NCI-H1694 treated with DMSO at 0.1 percent for 48 hours (cell line): ENCODE results near the gene NUTM2D.
"Not testable (repeated sequence)": the region's sequence is repeated elsewhere in the genome, so short reads cannot be mapped to it uniquely, and the experiment has no call there.

Experiments
- DNase-seq: peaks from one replicate; lab custom pipeline; 2025; lab: John Stamatoyannopoulos, UW

The NUTM2D gene

GRCh38 chr10:87357444-87357843 is at the start of gene NUTM2D:
Gene NUTM2D (plus strand): TSS chr10:87357744. CDS start chr10:87358266, 522 bp downstream.
- DNase-seq = not testable (repeated sequence)

- DNase-seq = not testable (repeated sequence)
Observed at GRCh38 chr10:87308702-87309101, 48.8 kb upstream of the NUTM2D start.

- not testable (repeated sequence) for DNase-seq
Observed at GRCh38 chr10:87309657-87310056, 47.9 kb upstream of the NUTM2D start.

GRCh38 chr10:87311521-87311920 is 46.0 kb upstream of the NUTM2D start:
- DNase-seq = not testable (repeated sequence)

GRCh38 chr10:87313649-87314359 is 43.7 kb upstream of the NUTM2D start:
- DNase-seq = not testable (repeated sequence)

GRCh38 chr10:87314360-87314973 is 43.1 kb upstream of the NUTM2D start:
- DNase-seq = not testable (repeated sequence)

- not testable (repeated sequence) for DNase-seq
Observed at GRCh38 chr10:87321505-87321904, 36.0 kb upstream of the NUTM2D start.

- not testable (repeated sequence) for DNase-seq
Observed at GRCh38 chr10:87324559-87324958, 33.0 kb upstream of the NUTM2D start.

GRCh38 chr10:87327958-87328357 is 29.6 kb upstream of the NUTM2D start:
- not testable (repeated sequence) for DNase-seq

- DNase-seq = not testable (repeated sequence)
Observed at GRCh38 chr10:87329131-87329530, 28.4 kb upstream of the NUTM2D start.

GRCh38 chr10:87332687-87333086 is 24.9 kb upstream of the NUTM2D start:
- DNase-seq = not testable (repeated sequence)

GRCh38 chr10:87340411-87340810 is 17.1 kb upstream of the NUTM2D start:
- DNase-seq = not testable (repeated sequence)

GRCh38 chr10:87341546-87342142 is 15.9 kb upstream of the NUTM2D start:
- DNase-seq = not testable (repeated sequence)

GRCh38 chr10:87342249-87342710 is 15.3 kb upstream of the NUTM2D start:
- DNase-seq = peak; percentile 62

- peak; percentile 33 for DNase-seq
Observed at GRCh38 chr10:87342711-87343258, 14.8 kb upstream of the NUTM2D start.

GRCh38 chr10:87345743-87346142 is 11.8 kb upstream of the NUTM2D start:
- DNase-seq = not testable (repeated sequence)

GRCh38 chr10:87350161-87350560 is 7.4 kb upstream of the NUTM2D start:
- DNase-seq = not testable (repeated sequence)

- not testable (repeated sequence) for DNase-seq
Observed at GRCh38 chr10:87352825-87353224, 4.7 kb upstream of the NUTM2D start.

GRCh38 chr10:87355110-87355509 is 2.4 kb upstream of the NUTM2D start:
- DNase-seq = not testable (repeated sequence)

- not testable (repeated sequence) for DNase-seq
Observed at GRCh38 chr10:87358159-87358558, 615 bp downstream of the NUTM2D start.

GRCh38 chr10:87369514-87370112 is 12.1 kb downstream of the NUTM2D start:
- not testable (repeated sequence) for DNase-seq

- not testable (repeated sequence) for DNase-seq
Observed at GRCh38 chr10:87374091-87374490, 16.5 kb downstream of the NUTM2D start.
